Measurements from ENCODE around the gene MAN2A1.

DNA sequence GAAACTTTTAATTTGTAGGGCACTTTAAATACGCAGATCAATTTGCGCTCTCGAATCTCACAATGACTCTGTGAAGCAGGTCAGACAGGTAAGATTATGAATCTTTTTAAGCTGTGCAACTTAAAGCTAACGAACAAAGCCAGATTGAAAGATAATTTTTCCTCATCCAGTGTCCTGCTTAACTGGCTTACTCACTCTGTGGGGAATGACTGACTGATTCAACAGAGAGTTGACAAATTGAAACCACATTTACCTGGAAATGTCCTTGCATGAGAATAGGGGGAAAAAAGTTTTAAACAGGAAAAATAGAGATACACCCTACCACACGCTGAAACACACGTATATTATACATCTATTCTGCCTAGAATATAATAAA, 187.9 kb downstream of the MAN2A1 start:
- no peak for TF ChIP-seq ZNF565 (CRISPR knock-in tag; conservative IDR thresholded peaks at IDR 0.05; ENCODE audit: low read depth)
- TF ChIP-seq BACH2 (CRISPR knock-in tag; IDR thresholded peaks at IDR 0.05; ENCODE audit: borderline replicate concordance): no peak
- TF ChIP-seq ZFP3 (CRISPR knock-in tag; IDR thresholded peaks at IDR 0.05): no peak
- TF ChIP-seq, protein P1, sequence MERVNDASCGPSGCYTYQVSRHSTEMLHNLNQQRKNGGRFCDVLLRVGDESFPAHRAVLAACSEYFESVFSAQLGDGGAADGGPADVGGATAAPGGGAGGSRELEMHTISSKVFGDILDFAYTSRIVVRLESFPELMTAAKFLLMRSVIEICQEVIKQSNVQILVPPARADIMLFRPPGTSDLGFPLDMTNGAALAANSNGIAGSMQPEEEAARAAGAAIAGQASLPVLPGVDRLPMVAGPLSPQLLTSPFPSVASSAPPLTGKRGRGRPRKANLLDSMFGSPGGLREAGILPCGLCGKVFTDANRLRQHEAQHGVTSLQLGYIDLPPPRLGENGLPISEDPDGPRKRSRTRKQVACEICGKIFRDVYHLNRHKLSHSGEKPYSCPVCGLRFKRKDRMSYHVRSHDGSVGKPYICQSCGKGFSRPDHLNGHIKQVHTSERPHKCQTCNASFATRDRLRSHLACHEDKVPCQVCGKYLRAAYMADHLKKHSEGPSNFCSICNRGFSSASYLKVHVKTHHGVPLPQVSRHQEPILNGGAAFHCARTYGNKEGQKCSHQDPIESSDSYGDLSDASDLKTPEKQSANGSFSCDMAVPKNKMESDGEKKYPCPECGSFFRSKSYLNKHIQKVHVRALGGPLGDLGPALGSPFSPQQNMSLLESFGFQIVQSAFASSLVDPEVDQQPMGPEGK (CRISPR knock-in tag; IDR thresholded peaks at IDR 0.05; ENCODE audit: borderline replicate concordance): no peak
- TF ChIP-seq, protein P2, sequence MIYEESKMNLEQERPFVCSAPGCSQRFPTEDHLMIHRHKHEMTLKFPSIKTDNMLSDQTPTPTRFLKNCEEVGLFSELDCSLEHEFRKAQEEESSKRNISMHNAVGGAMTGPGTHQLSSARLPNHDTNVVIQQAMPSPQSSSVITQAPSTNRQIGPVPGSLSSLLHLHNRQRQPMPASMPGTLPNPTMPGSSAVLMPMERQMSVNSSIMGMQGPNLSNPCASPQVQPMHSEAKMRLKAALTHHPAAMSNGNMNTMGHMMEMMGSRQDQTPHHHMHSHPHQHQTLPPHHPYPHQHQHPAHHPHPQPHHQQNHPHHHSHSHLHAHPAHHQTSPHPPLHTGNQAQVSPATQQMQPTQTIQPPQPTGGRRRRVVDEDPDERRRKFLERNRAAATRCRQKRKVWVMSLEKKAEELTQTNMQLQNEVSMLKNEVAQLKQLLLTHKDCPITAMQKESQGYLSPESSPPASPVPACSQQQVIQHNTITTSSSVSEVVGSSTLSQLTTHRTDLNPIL (CRISPR knock-in tag; IDR thresholded peaks at IDR 0.05; ENCODE audit: low read depth): no peak
- TF ChIP-seq TCF4 (CRISPR knock-in tag; IDR thresholded peaks at IDR 0.05; ENCODE audit: borderline replicate concordance): no peak
- TF ChIP-seq ARNTL (CRISPR knock-in tag; IDR thresholded peaks at IDR 0.05; ENCODE audit: borderline replicate concordance, low read depth): no peak
- TF ChIP-seq, protein P3, sequence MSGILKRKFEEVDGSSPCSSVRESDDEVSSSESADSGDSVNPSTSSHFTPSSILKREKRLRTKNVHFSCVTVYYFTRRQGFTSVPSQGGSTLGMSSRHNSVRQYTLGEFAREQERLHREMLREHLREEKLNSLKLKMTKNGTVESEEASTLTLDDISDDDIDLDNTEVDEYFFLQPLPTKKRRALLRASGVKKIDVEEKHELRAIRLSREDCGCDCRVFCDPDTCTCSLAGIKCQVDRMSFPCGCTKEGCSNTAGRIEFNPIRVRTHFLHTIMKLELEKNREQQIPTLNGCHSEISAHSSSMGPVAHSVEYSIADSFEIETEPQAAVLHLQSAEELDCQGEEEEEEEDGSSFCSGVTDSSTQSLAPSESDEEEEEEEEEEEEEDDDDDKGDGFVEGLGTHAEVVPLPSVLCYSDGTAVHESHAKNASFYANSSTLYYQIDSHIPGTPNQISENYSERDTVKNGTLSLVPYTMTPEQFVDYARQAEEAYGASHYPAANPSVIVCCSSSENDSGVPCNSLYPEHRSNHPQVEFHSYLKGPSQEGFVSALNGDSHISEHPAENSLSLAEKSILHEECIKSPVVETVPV (CRISPR knock-in tag; IDR thresholded peaks at IDR 0.05): no peak
- no peak for TF ChIP-seq ZC3H10 (CRISPR knock-in tag; IDR thresholded peaks at IDR 0.05)
- no peak for TF ChIP-seq ISL1 (CRISPR knock-in tag; IDR thresholded peaks at IDR 0.05)
- TF ChIP-seq RARB (CRISPR knock-in tag; IDR thresholded peaks at IDR 0.05): no peak
